ENCODE measurements around the gene CALCOCO2. TPM values are rescaled to one million over a fixed set of nuclear protein-coding genes. Genes with fewer than 3 reads are reported as not detected.

CALCOCO2 gene
- polyA plus RNA-seq, 2 of the 4 experiments (the other 2 are of a cell fraction) = 71.6 to 194 TPM

DNA sequence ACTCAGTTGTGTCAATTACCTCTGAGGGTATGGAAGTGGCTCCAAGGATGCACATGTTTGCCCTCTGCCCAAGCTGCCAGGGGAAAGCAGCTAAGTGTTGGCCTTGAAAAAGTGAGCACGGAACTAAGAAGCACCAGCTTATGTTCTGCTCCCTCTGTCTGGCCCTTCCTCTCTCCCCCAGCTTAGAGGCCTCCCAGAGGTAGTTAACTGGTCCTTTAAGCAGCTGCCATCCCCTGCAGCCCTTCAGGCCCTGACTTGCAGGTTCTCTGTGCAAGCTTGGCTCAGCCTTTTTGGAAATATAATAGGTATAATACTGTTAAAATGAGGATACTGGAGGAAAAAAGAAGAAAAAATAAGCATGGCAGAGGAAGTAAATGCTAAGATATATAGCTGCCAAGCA is 70.4 kb downstream of the CALCOCO2 start:
- POLR2A ChIA-PET = no interaction called here
- no peak for FAIRE-seq
- Histone ChIP-seq H3K27ac (no peak overlapping the region), H3K9me3 (no peaks in the 10 kb centered on the region), H3K4me1 (peaks cover 27% of the 10 kb centered on the region), H3K4me2 (no peak overlapping the region), H3K4me3 (no peak overlapping the region)
- TF ChIP-seq MAZ (IDR thresholded peaks at IDR 0.05; ENCODE audit: borderline replicate concordance, low read depth, low read length) (no peak), RFX5 (IDR thresholded peaks at IDR 0.05) (no peak), HEYL (CRISPR knock-in tag; IDR thresholded peaks at IDR 0.05) (no peak), POLR2A (IDR thresholded peaks at IDR 0.05; ENCODE audit: low read length) (no peak; the same call in 1 of the 2 replicates), HDAC2 (IDR thresholded peaks at IDR 0.05) (no peak), ZSCAN20 (CRISPR knock-in tag; IDR thresholded peaks at IDR 0.05) (no peak), NFE2L2 (conservative IDR thresholded peaks at IDR 0.05; ENCODE audit: low read length) (no peak), JUN (IDR thresholded peaks at IDR 0.05) (no peak), EP300 (IDR thresholded peaks at IDR 0.05) (no peak), RAD21 (conservative IDR thresholded peaks at IDR 0.05 in 1 of 2, IDR thresholded peaks at IDR 0.05 in 1 of 2) (no peak)
- TF ChIP-seq, protein P1, sequence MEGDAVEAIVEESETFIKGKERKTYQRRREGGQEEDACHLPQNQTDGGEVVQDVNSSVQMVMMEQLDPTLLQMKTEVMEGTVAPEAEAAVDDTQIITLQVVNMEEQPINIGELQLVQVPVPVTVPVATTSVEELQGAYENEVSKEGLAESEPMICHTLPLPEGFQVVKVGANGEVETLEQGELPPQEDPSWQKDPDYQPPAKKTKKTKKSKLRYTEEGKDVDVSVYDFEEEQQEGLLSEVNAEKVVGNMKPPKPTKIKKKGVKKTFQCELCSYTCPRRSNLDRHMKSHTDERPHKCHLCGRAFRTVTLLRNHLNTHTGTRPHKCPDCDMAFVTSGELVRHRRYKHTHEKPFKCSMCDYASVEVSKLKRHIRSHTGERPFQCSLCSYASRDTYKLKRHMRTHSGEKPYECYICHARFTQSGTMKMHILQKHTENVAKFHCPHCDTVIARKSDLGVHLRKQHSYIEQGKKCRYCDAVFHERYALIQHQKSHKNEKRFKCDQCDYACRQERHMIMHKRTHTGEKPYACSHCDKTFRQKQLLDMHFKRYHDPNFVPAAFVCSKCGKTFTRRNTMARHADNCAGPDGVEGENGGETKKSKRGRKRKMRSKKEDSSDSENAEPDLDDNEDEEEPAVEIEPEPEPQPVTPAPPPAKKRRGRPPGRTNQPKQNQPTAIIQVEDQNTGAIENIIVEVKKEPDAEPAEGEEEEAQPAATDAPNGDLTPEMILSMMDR (IDR thresholded peaks at IDR 0.05) = no peak
- TF ChIP-seq, protein P2, sequence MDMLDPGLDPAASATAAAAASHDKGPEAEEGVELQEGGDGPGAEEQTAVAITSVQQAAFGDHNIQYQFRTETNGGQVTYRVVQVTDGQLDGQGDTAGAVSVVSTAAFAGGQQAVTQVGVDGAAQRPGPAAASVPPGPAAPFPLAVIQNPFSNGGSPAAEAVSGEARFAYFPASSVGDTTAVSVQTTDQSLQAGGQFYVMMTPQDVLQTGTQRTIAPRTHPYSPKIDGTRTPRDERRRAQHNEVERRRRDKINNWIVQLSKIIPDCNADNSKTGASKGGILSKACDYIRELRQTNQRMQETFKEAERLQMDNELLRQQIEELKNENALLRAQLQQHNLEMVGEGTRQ (IDR thresholded peaks at IDR 0.05) = no peak
- DNase-seq (ENCODE audit: low read depth in 1 of 2, low spot score in 1 of 2) = no peak
- CTCF ChIA-PET = interaction anchor here (0.9 to 5.0 kb wide), 5 partner anchors 9 to 131 kb away, joined by 4 to 32 read pairs (median 5); partner anchors contain the start of gene ATP5MC1
- peak; percentile 17 to 44; a peak in 4 of 6 replicates for ATAC-seq
- WGBS (ENCODE audit: missing lambda C conversion rate) = 80% methylated on average over 1 of the region's 1 CpG

DNA sequence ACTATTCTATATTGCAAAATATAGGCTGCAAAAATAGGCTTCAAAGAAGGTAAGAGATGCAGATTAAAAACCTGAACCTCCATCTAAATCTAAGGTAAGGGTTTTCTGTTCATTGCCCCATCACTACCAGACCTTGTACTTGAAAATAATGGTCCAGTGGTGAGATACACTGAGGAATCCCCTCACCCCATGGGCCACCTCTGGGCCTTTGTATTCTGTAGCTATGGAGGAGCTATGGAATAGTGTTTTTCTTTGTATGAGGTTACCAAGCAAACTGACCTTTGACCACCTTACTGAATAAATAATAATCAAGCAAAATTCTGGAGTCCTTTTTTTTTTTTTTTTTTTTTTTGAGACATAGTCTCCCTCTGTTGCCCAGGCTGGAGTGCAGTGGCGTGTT is 72.6 kb downstream of the CALCOCO2 start:
- no peak for ATAC-seq

DNA sequence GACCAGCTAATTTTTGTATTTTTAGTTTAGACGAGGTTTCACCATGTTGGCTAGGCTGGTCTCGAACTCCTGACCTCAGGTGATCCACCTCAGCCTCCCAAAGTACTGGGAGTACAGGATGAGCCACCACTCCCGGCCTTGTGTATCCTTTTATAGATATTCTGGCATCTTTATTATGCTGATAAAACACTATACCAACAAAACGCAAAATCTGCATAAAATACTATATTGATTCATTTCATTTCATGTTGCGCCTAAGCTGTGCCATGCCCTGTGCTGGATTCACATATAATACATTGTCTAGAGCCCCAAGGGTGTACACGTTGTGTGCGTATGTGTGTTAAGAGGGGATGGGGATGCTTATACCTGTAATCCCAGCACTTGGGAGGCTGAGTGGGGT is 73.6 kb downstream of the CALCOCO2 start:
- Histone ChIP-seq H3K4me1 (peaks cover 19% of the 10 kb centered on the region; the same call in 2 of the 3 replicates), H3K4me3 (no peak overlapping the region), H3K9me3 (no peaks in the 10 kb centered on the region), H3K4me2 (no peak overlapping the region), H3K27ac (no peak overlapping the region)
- POLR2A ChIA-PET = interaction anchor here (0.6 kb wide), 1 partner anchor 815 kb away, joined by 3 read pairs; no protein-coding TSS in a partner anchor
- WGBS (ENCODE audit: missing lambda C conversion rate) = 88% methylated on average over 7 of the region's 7 CpGs
- ATAC-seq = no peak
- TF ChIP-seq RFX5 (IDR thresholded peaks at IDR 0.05) (no peak), EHF (CRISPR knock-in tag; IDR thresholded peaks at IDR 0.05) (no peak), MAFK (IDR thresholded peaks at IDR 0.05; ENCODE audit: partially characterized antibody) (peak; percentile 52), RNF2 (IDR thresholded peaks at IDR 0.05; ENCODE audit: borderline replicate concordance, low read depth) (no peak), TFCP2L1 (CRISPR knock-in tag; IDR thresholded peaks at IDR 0.05) (no peak)
- TF ChIP-seq, protein P3, sequence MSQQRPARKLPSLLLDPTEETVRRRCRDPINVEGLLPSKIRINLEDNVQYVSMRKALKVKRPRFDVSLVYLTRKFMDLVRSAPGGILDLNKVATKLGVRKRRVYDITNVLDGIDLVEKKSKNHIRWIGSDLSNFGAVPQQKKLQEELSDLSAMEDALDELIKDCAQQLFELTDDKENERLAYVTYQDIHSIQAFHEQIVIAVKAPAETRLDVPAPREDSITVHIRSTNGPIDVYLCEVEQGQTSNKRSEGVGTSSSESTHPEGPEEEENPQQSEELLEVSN (IDR thresholded peaks at IDR 0.05; ENCODE audit: borderline replicate concordance, low read depth) = no peak
- DNase-seq (ENCODE audit: low read depth in 1 of 2, low spot score in 1 of 2) = no peak
- FAIRE-seq = no peak
- CTCF ChIA-PET = interaction anchor here (0.8 to 5.0 kb wide), 6 partner anchors 10 to 128 kb away, joined by 3 to 32 read pairs (median 4); partner anchors contain the start of genes ATP5MC1 and IGF2BP1

More for the DNA sequence above, 72.6 kb downstream of the CALCOCO2 start:
- FAIRE-seq (no peak), DNase-seq (ENCODE audit: low read depth in 1 of 2, low spot score in 1 of 2) (no peak)
- whole genome bisulfite sequencing (ENCODE audit: missing lambda C conversion rate) = 100% methylated on average over 1 of the region's 1 CpG
- no peak overlapping the region for H3K4me3 ChIP-seq
- CTCF ChIA-PET = interaction anchor here (0.7 to 5.0 kb wide), 10 partner anchors 11 to 232 kb away, joined by 3 to 32 read pairs (median 6); partner anchors contain the start of genes ATP5MC1 and PRAC2
- TF ChIP-seq HOXB5 (CRISPR knock-in tag; IDR thresholded peaks at IDR 0.05) (no peak), RNF2 (IDR thresholded peaks at IDR 0.05; ENCODE audit: borderline replicate concordance, low read depth) (no peak), POLR2AphosphoS2 (conservative IDR thresholded peaks at IDR 0.05; ENCODE audit: low read length) (no peak), FOSB (CRISPR knock-in tag; IDR thresholded peaks at IDR 0.05) (no peak), JUNB (IDR thresholded peaks at IDR 0.05) (no peak), BHLHE40 (IDR thresholded peaks at IDR 0.05; ENCODE audit: low read depth, low read length) (no peak), MYC (IDR thresholded peaks at IDR 0.05; ENCODE audit: borderline replicate concordance, low read length) (no peak), ESRRA (IDR thresholded peaks at IDR 0.05; ENCODE audit: borderline replicate concordance, low read length) (no peak), EP300 (IDR thresholded peaks at IDR 0.05) (no peak), HEYL (CRISPR knock-in tag; IDR thresholded peaks at IDR 0.05) (no peak), GATA3 (IDR thresholded peaks at IDR 0.05; ENCODE audit: borderline replicate concordance) (no peak), TFCP2L1 (CRISPR knock-in tag; IDR thresholded peaks at IDR 0.05) (no peak)
- H3K4me1 ChIP-seq = peaks cover 19% of the 10 kb centered on the region
- no peaks in the 10 kb centered on the region for H3K9me3 ChIP-seq
- POLR2A ChIA-PET = no interaction called here
- H3K27ac ChIP-seq = no peak overlapping the region
- H3K4me2 ChIP-seq = peak overlapping the region; percentile 13; the same call in 1 of the 3 replicates

Data from A549 (cell line).